ENCODE measurements around the gene MYO10.
"Not testable (repeated sequence)": the region's sequence is repeated elsewhere in the genome, so short reads cannot be mapped to it uniquely, and the experiment has no call there.

The MYO10 gene

DNA sequence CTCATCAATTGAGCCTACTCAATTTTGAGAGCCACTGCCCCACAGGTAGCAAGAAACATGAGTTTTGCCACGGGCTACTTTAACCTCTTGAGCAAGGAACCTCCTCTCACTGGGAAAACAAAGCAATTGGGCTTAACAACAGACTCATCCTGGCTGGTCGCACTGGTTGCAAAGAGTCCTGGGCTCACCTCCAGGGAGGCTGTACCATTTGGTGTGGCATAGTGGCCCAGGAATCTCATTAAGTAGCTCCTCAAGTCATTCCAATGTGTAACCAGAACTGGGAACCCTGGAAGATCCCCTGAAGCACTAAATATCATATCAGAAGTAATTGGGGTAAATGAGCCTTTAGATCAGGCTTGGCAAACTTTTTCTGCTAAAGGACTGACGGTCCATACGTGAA lies 78.5 kb downstream of the MYO10 start:
- DNase-seq: peak; percentile 19

DNA sequence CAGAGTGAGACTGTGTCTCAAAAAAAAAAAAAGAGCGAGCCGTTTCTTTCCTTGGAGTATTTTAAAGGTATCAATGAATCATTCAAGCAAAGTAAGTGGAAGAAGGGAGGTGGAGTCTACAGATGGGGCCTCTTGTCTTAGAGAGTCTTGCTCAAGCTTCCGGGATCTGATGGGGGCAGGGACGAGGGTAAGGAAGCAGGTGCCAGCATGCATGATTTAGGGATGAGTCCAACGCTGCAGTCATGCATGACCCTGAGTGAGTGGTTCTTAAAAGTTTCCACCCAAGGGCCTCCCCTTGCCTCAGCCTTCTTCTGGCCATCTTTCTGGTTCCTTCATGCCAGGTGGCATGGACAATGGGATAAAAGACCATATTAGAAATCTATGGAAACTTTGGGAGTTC lies 79.6 kb downstream of the MYO10 start:
- DNase-seq: peak; percentile 56

DNA sequence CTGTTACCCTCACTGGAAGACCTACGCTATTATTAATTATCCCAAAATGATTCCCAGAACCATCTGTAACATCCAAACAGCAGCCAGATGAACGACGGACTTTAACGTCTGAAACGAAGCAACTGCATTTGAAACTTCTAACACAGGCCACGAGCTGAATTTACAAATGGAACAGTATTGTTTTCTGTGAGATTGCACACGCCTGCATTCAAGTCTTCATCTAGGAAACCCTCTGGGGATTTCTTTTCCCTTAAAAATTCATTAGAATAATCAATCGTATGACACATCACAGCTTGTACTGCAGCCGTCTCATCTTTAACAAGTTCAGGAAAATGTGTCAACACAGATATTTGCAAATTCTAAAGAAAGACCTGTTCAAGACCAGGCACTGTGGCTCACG lies 80.2 kb downstream of the MYO10 start:
- DNase-seq: no peak

DNA sequence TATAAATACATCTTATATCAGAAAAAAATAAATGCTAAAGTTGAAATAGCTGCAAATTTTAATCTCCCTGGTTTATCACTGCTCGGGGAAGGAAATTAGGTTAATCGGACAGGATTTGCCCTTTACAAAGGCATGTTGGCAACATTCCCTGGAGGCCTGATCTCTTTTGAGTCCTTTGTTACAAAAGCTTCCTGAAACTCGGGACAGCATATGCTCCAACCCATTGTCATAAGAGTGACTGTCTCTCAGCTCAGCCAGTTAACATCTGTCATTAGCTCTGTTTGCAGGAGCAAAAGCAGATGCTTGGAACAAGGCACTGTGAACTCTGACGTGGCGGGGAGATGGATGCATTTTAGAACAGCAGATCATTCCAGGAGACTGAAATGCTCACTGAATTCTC lies 80.6 kb downstream of the MYO10 start:
- peak; percentile 74 for DNase-seq

DNA sequence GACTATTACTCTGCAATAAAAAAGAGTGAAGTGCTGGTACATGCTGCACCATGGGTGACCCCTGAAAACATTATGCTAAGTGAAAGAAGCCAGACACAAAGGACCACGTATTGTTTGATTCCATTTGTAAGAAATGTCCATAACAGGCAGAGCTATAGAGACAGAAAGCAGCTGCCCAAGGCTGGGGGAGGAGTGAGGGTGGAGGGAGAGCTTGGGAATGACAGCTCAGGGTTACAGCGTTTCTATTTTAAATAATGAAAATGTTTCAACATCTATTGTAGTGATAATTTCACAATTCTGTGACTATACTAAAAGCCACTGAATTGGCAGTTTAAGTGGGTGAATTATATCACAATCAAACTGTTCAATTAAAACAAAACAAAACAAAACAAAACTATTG lies 81.7 kb downstream of the MYO10 start:
- no peak for DNase-seq

DNA sequence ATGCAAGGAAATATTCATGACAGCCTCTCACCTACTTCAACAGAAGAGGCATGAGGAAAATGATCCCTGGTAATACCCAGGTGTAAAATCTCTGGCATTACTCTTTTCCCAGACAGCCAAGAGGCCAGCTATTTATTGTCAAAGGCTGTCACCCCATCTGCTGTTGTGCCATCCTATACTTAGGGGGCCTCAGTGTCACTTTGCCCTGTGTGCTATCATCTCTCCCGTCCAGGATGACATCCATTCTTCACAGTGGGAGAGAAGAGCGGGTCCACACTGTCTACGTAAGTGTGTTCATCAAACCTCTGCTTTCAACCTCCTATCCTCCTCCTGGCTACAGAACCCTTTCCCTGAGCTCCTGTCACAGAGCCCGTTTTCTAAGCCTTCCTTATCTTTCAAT lies 82.6 kb downstream of the MYO10 start:
- DNase-seq: no peak

DNA sequence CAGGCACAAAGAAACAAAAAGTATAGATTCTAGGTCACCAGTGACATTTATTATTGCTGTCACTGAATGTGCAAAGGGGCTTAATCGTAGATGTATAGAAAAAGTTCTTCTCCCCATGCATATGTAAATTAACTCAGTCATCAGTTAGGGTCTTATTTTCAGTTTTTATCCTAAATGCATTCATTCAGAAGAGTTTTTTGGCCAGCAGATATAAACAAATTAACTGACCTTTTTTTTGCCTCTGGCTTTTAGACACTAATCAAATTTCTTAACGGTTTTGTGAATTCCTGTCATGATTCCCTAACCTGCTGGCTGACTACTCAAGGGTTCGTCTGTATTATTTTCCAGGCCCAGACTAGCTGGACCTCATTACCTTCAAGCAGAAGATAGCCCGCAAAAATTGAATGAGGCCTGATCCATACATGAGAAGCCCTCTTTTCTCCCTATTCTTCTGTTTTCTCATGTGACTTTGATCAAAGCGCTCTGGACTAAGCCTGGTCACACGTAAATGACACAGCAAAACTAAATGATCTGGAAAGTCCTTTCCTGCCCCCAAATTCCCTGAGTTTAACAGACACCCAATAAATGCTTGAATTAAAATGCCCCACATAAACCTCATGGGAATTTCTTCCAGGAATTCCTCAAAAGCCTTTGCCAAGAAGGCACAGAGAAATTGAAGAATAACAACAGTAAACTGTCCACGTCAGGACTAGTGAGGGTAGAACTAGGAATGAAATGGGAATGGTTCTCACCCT lies 83.7 kb downstream of the MYO10 start:
- no peak for DNase-seq

DNA sequence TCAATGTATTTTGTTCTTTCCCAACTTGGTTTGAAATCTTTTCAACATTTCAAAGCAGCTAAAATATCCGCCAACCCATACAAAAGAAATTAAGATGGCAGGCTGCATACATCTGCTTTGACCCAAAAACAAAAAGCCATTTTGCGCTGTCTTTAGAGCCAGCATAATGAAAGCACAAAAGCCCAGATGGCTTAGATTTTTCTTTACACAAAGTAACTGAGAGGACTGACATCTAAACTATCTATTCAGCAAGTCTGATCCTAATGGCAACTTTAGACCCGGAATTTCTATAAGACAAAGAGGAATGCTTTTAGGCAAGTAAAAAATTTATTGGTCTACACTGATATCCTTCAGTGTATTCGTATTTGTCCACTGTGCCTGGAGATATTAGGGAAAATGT lies 86.3 kb downstream of the MYO10 start:
- no peak for DNase-seq

DNA sequence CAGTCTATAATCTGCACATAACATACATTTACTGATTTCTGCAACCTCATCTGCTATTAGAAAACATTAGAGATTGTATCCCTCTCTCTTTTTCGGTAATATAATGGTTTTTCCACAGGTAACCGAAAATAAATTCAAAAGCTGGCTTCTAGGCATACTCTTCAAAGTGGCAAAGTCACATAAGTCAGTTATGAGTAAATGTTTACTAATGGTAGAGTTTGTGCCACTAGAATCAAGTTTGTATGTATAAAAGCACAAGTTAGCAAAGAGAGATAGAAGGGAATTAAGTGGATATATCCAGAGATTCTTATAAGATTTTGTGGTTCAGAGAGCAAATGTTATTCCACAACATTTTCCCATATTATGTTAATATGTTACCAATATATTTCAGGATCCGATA lies 86.9 kb downstream of the MYO10 start:
- DNase-seq: no peak

DNA sequence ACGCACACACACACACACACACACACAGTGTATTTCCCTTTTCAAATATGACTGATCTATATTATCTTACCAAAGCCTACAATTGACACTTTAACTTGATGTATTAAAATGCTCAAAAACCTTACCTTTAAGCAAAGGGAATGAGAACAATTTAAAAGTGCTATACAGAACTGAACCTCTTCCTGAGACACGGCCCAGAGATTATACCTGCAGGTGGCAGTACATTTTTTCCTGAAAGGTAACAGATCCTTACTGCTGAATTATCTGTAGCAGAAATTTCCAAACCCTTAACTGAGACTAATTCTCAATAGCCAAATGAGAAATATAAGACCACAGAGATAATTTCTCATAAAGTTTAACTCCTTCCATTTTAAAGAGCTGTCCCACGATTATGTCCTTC lies 91.1 kb downstream of the MYO10 start:
- peak; percentile 40 for DNase-seq

DNA sequence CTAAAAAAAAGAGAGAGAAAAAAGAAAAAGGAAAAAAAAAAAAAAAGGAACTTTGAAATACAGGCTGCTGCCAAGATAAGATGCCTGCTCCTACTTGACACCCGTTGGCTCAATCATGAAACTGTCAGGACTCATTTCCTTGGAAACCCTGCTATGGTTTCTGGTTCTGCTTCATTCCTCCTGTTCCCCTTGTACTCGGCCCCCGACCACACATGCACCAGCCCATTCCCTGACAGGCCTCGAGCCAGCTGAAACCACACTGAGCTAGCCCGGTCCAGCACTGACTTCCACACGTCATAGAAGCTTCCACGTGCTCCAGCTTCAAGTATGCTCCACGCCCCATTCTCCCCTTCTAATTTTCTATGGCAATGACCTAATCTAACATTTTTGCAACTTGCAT lies 93.2 kb downstream of the MYO10 start:
- DNase-seq: no peak

DNA sequence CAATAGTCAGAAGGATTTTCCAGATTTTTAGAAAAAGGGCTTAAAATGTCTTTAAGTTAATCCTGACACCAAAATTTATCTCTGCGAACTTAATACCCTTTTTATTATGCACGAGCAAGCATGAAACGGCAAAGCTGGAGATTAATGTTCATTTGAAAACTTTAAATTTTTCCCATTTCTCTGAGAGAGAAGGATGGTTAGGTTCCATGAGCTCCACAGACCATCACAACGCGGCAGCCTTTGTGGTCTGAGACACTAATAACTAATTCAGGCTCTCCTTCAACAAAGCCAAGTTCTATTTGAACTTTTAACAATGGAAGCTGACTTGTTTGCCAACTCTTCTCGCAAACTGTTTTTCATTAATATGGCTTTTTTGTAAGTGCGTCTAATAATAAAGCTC lies 94.7 kb downstream of the MYO10 start:
- no peak for DNase-seq

DNA sequence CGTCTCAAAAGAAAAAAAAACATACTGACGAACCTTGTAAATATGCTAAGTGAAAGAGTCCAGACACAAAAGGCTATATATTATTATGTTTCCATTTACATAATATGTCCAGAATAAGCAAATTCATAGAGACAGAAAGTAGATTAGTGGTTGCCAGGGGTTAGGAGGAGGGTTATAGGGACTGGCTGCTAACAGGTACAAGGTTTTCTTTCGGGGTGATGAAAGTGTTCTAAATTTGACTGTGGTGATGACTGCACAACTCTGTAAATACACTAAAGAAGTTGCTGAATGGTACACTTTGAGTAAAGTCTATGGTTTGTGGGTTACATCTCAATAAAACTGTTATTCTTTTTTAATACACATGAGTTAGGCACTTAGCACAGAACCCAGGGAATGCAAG lies 98.8 kb downstream of the MYO10 start:
- no peak for DNase-seq

DNA sequence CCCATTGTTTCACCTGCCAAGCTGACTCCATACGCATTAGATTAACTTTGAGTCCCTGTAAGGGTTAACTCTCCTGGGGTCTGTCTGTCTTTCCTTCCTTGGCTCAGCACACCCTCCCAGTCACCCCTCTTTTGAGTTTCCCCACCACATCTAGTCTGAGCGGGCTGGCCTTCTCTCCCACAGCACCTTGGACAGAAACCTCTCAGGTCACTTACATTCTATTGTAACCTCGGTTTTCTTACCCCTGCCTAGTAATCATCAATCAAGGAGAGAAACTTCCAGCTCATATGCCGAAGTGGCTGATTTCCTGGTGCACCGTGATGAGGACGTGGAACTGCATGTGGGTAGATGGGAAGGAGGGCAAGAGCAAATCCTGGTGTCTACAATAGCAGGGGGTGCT lies 102.1 kb downstream of the MYO10 start:
- DNase-seq: no peak

DNA sequence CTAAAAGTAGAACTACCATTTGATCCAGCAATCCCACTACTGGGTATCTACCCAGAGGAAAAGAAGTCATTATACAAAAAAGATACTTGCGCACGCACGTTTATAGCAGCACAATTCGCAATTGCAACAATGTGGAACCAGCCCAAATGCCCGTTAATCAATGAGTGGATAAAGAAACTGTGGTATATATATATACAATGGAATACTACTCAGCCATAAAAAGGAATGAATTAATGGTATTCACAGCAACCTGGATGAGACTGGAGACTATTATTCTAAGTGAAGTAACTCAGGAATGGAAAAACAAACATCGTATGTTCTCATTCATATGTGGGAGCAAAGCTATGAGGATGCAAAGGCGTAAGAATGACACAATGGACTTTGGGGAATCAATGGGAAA lies 104.8 kb downstream of the MYO10 start:
- not testable (repeated sequence) for DNase-seq

DNA sequence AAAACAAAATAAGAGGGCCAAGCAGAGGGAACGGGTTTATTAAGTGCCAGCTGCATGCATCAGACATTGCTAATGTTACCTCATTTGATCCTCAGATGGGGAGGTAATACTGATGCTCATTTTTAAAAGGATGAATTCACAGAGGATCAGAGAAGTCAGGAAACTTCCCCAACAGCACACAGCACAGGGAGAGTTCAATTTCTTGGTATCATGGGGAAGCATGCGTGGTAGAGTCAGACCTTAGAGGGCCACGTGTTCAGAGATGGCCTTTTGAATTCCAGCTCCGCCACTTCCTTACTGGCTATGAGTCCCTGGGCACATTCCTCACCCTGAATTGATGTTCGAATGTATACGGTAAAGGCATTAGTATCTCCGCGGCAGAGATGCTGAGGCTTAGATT lies 108.3 kb downstream of the MYO10 start:
- no peak for DNase-seq

DNA sequence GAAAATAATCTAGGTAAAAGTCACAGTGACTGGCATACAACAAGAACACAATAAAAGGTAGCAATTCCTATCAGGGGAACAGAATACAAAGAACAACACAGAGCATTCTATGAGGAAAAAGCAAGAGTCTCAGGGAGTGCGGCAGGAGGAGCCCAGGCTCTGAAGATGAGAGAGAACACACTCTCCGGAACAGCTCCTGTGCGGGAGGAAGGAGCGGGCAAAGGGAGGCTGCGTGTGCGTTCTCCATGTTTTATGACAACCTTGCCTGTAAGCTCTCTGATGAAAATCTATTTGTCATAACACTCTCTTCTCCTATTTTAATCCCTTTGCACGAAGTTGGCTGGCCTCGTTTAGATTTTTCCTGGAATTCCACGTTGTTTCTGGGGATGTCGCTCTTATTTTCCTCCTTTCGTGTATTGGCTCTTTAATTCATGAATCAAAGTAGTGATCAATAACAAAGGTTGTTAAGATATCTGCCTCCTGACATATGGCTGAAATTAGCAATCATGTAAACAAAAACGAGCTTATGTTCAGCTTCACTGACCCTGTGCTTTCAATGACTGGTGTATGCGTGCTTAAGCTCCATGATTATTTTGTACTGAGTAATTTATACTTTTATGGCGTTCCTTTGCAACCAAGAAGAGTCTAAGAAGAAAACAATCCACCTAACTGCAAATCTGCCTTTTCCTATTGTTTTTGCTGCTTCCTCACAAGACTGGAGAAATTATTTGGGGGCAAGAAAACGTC lies 109.5 kb downstream of the MYO10 start:
- no peak for DNase-seq

DNA sequence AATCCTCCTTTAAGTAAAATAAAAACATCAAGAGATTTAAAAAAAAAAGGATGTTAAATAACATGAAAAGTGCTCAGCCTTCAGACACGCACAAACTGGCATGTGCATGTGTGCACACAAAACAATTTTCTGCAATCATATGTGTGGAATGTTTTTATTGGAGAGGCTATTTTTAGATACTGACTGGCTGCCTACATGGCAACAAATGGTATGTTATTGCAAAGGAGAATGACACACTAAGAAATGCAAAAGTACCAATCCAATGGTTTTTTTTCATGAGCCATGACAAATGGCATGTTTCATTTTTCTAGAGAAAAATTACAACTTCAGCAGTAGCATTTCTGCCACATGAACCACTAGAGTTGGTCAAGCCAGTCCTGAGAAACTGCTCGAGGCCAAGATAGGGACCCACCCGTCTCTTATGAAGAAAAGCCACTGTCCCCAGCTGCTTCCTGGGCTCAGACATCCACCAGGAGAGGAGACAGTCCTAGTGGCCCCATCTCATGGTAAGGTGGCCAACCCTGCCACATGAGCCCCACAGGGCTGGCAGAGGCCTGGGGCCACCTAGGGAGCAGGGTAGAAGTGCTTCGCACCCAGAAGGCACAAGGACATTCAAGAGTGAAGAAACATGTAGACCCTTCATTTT lies 116.4 kb downstream of the MYO10 start:
- DNase-seq: no peak

DNA sequence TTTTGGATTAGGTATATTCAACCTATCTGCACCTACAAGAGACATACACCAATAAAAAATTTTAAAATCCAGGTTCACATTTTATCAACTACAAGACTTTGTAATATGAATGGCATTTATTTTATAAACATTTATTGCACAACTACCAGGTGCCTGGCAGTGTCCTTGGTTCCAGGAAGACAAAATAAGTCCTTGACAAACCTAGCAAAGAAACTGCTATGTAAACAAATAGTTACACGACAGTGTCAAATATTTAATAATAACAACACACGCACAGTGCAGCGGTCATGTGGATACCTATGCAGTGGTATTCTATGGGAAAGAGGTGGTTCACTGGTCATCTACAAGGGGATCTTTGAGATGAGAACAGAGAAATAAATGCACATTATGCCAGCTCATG lies 120.7 kb downstream of the MYO10 start:
- no peak for DNase-seq

DNA sequence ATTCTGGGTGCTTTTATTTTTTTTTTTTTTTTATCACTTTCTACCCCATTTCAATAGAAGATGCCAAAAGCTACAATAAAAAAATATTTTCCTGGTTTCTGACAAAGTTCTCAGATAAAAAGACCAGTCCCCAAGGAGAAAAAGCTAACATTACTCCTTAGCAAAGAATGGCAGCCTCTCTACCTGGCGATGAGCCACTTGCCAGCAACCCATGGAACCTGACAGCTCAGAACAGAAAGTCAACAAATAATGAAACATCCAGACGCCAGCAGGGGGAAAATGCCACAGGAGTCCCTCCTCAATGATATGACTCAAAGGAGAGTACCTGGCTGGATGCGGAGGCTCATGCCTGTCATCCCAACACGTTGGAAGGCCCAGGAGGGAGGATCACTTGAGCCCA lies 123.2 kb downstream of the MYO10 start:
- peak; percentile 35 for DNase-seq

DNA sequence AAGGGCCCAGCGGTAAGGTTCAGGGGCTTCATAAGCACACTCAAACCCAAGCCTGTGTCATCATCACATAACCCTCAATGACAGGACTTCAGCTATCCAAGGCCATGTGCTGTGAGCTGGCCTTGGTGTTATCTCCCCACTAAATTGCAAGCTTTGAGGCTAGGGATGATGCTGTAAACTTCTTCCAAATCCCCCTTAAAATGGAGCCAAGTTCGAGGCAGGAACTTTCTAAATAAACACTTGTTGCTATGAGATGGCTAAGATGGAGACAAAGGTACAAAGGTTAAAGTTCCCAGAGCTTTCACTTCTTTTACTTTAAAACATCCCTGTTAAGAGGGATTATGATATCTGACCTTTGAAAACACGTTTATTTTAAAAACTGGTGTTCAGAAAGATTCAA lies 123.6 kb downstream of the MYO10 start:
- no peak for DNase-seq

DNA sequence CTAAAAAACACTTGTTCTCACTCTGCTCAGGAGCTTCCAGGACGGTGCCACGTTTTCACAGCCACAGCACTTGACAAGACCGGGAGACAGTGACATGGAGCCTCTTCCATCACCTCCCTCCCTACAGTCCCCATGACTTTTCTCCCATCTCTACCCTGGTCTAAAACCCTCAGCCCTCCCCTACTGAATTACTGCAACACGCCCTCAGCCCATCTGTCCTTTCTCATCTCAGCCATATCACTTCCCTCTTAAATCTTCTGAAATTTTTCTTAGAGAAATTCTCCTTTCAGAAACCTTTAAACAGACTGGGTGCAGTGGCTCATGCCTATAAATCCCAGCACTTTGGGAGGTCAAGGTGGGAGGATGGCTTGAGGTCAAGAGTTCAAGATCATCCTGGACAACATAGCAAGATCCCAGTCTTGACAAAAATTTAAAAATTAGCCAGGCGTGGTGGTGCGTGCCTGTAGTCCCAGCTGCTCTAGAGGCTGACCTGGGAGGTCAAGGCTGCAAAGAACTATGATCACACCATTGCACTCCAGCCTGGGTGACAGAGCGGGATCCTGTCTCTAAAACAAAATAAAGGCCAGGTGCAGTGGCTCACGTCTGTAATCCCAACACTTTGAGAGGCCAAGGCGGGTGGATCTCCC lies 125.8 kb downstream of the MYO10 start:
- DNase-seq: no peak

DNA sequence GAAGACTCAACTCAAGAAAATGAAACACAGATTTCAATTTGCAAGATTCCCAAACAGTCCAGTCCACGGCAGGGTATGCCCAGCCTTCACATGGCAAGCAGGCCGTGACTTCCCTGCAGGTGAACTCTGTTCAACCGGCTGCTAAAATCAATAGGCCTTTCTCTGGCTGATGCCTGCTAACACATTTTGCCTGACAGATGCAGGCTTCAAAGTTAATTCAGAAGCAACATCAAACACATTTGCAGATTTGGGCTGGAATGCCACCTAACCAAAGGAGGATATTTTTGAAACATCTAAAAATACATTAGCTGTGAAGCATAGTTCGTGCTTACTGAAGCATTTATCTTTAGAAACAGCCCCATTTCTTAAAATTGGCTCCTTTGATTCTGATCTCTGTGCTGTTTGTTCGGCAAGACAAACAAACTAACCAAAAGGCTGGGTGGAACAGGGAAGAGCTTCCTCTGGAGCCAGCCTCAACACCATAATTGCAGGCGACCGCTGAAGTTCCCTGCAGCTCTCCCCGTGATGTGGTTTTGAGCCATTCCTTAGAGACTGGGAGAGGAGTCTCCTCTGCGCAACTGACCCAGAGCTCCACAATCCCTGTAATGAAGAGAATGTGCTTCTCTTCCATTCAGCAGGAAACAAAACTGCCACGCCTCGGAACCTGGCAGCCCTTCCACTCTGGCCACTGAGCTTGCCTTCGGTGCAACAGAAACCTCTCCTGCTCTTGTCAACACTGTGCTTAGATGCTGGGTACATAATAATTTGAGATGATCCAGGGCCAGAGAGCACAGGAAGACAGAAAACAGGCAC lies 126.5 kb downstream of the MYO10 start:
- no peak for DNase-seq

Data from NCI-H510A treated with DMSO at 0.1 percent for 48 hours (cell line).